Activated naive CD8-positive, alpha-beta T cell treated with anti-CD3 and anti-CD28 coated beads, Interleukin-2, amount 50 U/mL, for 24 hours (primary cell): ENCODE measurements around the gene SLC22A23.
A peak's percentile ranks its signal among the peaks of the same experiment; 100 is the strongest.

Source experiments
- ATAC-seq: fragments of 150-1000 bp; cut with Tn5 transposase; one replicate; pipeline ENCODE4 v1.10.0; 2021
- DNase-seq: peaks from one replicate; pipeline ENCODE4 v3.0.0; 2021
- H3K27ac Mint-ChIP-seq: one replicate; pipeline ENCODE4 v1.8.0; 2021; ENCODE audit warnings: mild to moderate bottlenecking, mixed read lengths
- H3K27me3 Mint-ChIP-seq: one replicate; pipeline ENCODE4 v1.8.0; 2021; ENCODE audit warnings: mixed read lengths
- H3K36me3 Mint-ChIP-seq: one replicate; pipeline ENCODE4 v1.8.0; 2021; ENCODE audit warnings: low read depth, mixed read lengths
- H3K4me1 Mint-ChIP-seq: one replicate; pipeline ENCODE4 v1.8.0; 2021; ENCODE audit warnings: mixed read lengths
- H3K4me3 Mint-ChIP-seq: one replicate; pipeline ENCODE4 v1.8.0; 2021; ENCODE audit warnings: mild to moderate bottlenecking, moderate library complexity, mixed read lengths
- H3K9me3 Mint-ChIP-seq: one replicate; pipeline ENCODE4 v1.8.0; 2021; ENCODE audit warnings: mixed read lengths

SLC22A23 gene

DNA sequence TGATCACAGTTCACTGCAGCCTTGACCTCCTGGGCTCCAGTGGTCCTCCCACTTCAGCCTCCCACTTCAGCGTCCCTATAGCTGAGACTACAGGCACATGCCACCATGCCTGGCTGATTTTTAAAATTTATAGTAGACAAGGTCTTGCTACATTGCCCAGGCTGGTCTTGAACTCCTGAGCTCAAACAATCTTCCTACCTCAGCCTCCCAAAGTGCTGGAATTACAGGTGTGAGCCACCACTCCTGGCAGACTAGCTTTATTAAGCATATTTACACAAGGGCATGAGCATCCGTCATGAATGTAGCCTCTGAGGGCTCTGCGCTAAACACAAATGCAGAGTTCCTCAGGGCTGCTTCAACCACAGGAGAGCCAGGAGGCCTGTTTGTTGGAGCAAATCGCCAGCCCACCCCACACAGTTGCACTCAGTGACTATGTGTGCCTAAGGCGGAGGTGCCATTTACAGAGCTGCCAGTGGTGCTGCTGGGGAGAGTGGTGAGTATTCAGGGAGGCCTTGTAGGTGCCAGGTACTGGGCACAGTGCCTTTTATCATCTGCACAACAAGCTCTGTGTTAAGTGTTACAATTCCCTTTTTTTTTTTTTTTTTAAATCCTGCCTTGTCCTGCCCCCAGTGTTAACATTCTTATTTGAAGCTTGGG, 119.9 kb downstream of the SLC22A23 start:
- peaks cover 16% of the 10 kb centered on the region for H3K4me1 Mint-ChIP-seq
- peaks cover 5% of the 10 kb centered on the region for H3K27me3 Mint-ChIP-seq
- H3K4me3 Mint-ChIP-seq, result no peak overlapping the region
- H3K36me3 Mint-ChIP-seq, result no peaks in the 10 kb centered on the region
- peak overlapping the region; percentile 39 for H3K27ac Mint-ChIP-seq
- no peaks in the 10 kb centered on the region for H3K9me3 Mint-ChIP-seq
- no peak for ATAC-seq
- no peak for DNase-seq

GRCh38 chr6:3336066-3336786, 120.6 kb downstream of the SLC22A23 start:
- DNase-seq (no peak), ATAC-seq (no peak)
- H3K27ac Mint-ChIP-seq, result no peak overlapping the region
- no peaks in the 10 kb centered on the region for H3K36me3 Mint-ChIP-seq
- no peak overlapping the region for H3K4me3 Mint-ChIP-seq
- no peaks in the 10 kb centered on the region for H3K9me3 Mint-ChIP-seq
- peaks cover 16% of the 10 kb centered on the region for H3K4me1 Mint-ChIP-seq
- H3K27me3 Mint-ChIP-seq, result peaks cover 5% of the 10 kb centered on the region

DNA sequence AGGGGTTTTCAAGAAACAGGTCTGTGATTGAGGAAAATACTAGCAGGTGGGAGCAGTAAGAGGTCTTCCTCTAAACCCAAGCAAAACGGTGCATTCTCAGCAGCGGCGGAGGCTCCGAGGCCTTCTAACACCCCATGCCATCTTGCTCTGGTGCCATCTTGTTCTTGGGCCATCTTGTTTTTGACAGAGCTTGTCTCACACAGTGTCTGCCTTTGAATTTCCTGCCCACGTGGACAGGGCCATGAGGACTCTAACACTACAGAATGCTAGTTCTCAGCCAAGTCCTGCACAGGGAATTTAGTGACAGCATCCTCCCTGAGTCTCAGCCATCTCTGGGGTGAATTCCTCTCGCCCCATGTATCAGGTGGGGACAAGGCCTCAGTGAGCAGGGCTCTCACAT, 121.7 kb downstream of the SLC22A23 start:
- no peak overlapping the region for H3K4me3 Mint-ChIP-seq
- no peak for DNase-seq
- peaks cover 7% of the 10 kb centered on the region for H3K27me3 Mint-ChIP-seq
- H3K4me1 Mint-ChIP-seq, result peaks cover 16% of the 10 kb centered on the region
- no peaks in the 10 kb centered on the region for H3K36me3 Mint-ChIP-seq
- H3K9me3 Mint-ChIP-seq, result no peaks in the 10 kb centered on the region
- no peak for ATAC-seq
- H3K27ac Mint-ChIP-seq, result no peak overlapping the region

DNA sequence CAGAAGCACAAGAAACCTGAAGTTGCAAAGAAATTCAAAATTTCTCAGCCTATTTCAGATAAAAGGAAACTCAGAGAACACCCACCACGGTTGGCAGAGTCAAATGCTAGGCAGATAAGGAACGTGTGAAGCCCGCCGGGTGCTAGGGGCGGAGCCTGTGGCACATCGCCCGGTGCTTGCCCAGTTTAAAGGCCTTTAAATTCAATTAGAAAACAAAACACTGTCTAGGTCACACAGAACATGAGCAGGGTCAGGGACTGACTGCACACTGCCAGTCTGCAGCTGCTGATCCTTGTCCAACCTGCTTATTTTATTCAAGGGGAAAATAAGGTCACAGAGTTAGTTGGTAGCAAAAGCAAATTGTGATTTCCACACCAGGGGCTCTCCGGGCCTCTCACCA, 122.3 kb downstream of the SLC22A23 start:
- H3K36me3 Mint-ChIP-seq, result no peaks in the 10 kb centered on the region
- DNase-seq (no peak), ATAC-seq (no peak)
- no peaks in the 10 kb centered on the region for H3K9me3 Mint-ChIP-seq
- H3K27me3 Mint-ChIP-seq, result peaks cover 7% of the 10 kb centered on the region
- H3K4me1 Mint-ChIP-seq, result peaks cover 16% of the 10 kb centered on the region
- H3K27ac Mint-ChIP-seq, result no peak overlapping the region
- no peak overlapping the region for H3K4me3 Mint-ChIP-seq

DNA sequence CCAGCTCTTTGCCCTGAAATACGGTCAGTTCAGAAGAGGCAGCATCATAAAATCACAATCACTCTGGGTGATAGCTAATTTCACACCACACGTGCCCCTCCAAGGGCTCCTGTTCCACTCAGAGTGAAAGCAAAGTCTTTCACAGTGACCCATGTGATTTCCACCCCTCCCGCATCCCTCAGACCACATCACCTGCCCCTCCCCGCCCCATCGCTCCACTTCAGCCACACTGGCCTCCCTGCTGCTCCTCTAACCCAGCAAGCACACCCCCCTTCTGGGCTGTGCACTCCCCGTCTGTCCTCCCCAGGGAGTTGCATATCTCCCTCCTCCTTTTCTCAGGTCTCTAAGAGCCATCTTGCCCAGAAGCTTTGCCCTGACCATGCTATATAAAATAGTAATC, 123.6 kb downstream of the SLC22A23 start:
- no peak for ATAC-seq
- Mint-ChIP-seq H3K27me3 (peaks cover 7% of the 10 kb centered on the region), H3K27ac (no peak overlapping the region), H3K4me1 (peaks cover 13% of the 10 kb centered on the region), H3K36me3 (no peaks in the 10 kb centered on the region), H3K4me3 (no peak overlapping the region), H3K9me3 (no peaks in the 10 kb centered on the region)
- no peak for DNase-seq

GRCh38 chr6:3331971-3332370, 124.9 kb downstream of the SLC22A23 start:
- Mint-ChIP-seq H3K9me3 (no peaks in the 10 kb centered on the region), H3K4me3 (no peak overlapping the region), H3K27ac (no peak overlapping the region), H3K4me1 (peaks cover under 1% of the 10 kb centered on the region), H3K36me3 (no peaks in the 10 kb centered on the region), H3K27me3 (peaks cover 7% of the 10 kb centered on the region)
- DNase-seq (no peak), ATAC-seq (no peak)

DNA sequence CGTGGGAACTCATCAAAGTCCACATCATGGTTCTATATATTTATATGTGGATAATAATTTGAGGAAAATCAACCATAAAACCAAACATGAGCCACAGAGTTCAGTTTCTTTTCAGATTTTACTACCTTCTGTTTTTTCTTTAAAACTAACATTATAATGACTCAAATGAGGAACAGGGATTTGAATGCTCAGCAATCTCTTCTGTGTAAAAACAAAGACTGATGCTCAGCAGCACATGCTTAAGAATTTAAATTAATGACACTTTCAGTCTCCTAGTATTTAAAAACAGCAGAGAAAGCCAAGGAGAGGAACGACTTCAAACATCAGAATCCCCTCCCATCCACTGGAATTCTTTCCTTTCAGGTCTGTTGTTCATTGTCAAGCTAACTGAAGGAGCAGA, 125.4 kb downstream of the SLC22A23 start:
- DNase-seq (no peak), ATAC-seq (no peak)
- Mint-ChIP-seq H3K4me3 (no peak overlapping the region), H3K36me3 (no peaks in the 10 kb centered on the region), H3K27me3 (peaks cover 7% of the 10 kb centered on the region), H3K27ac (no peak overlapping the region), H3K9me3 (no peaks in the 10 kb centered on the region), H3K4me1 (no peaks in the 10 kb centered on the region)

GRCh38 chr6:3330199-3330598, 126.7 kb downstream of the SLC22A23 start:
- no peak overlapping the region for H3K4me3 Mint-ChIP-seq
- DNase-seq, result no peak
- no peak for ATAC-seq
- peaks cover 4% of the 10 kb centered on the region for H3K27me3 Mint-ChIP-seq
- H3K36me3 Mint-ChIP-seq, result no peaks in the 10 kb centered on the region
- H3K9me3 Mint-ChIP-seq, result no peaks in the 10 kb centered on the region
- H3K4me1 Mint-ChIP-seq, result peaks cover under 1% of the 10 kb centered on the region
- no peak overlapping the region for H3K27ac Mint-ChIP-seq

GRCh38 chr6:3329393-3330051, 127.3 kb downstream of the SLC22A23 start:
- Mint-ChIP-seq H3K27ac (no peak overlapping the region), H3K9me3 (no peaks in the 10 kb centered on the region), H3K4me1 (peaks cover 7% of the 10 kb centered on the region), H3K27me3 (peaks cover 2% of the 10 kb centered on the region), H3K4me3 (no peak overlapping the region), H3K36me3 (no peaks in the 10 kb centered on the region)
- DNase-seq (no peak), ATAC-seq (no peak)

DNA sequence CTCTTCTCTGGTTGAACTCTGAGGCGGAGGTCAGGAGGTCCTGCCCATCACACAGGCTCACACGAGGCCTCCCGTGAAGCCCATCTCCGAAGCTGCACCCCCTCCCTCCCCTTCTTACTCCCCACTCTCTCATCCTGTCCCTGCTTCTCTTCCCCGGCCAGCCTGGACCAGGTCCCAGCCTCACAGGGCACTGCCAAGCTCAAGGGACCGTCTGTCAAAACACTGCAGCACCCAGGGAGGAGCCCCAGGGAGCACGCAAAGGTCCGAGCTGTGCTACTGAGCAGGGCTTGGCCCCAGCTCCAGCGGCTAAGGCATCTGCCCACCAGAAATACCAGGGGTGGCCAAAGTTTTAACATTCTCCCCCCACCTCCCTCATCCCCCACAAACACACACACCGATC, 128.1 kb downstream of the SLC22A23 start:
- Mint-ChIP-seq H3K27me3 (peaks cover 2% of the 10 kb centered on the region), H3K36me3 (no peaks in the 10 kb centered on the region), H3K4me1 (peaks cover 13% of the 10 kb centered on the region), H3K4me3 (no peak overlapping the region), H3K9me3 (no peaks in the 10 kb centered on the region), H3K27ac (no peak overlapping the region)
- ATAC-seq (no peak), DNase-seq (no peak)

- ATAC-seq, result no peak
- H3K4me3 Mint-ChIP-seq, result no peak overlapping the region
- H3K27ac Mint-ChIP-seq, result no peak overlapping the region
Measured at GRCh38 chr6:3328145-3328544, 128.7 kb downstream of the SLC22A23 start.

DNA sequence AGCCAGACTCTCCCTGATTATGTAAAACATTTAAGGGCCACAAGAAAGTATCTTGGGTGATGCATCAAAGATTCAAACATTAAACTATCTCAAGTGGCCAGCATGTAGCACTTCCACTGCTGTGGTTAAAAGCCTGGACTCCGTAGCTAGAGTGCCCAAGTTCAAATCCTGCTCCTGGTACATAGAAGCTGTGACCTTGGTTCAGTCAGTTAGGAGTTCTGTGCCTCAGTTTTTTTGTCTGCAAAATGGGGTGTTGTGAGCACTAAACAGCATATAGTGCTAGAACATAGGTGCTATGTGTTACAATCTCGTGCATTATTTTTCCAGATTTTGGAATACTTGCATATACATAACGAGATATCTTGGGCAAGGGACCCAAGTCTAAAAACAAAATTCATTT, 129.4 kb downstream of the SLC22A23 start:
- Mint-ChIP-seq H3K27me3 (peaks cover 2% of the 10 kb centered on the region), H3K9me3 (no peaks in the 10 kb centered on the region), H3K4me3 (no peak overlapping the region), H3K27ac (no peak overlapping the region), H3K36me3 (no peaks in the 10 kb centered on the region), H3K4me1 (peaks cover 13% of the 10 kb centered on the region)
- DNase-seq, result no peak
- ATAC-seq, result no peak

More at GRCh38 chr6:3328145-3328544, 128.7 kb downstream of the SLC22A23 start:
- no peak for DNase-seq
- peaks cover 13% of the 10 kb centered on the region for H3K4me1 Mint-ChIP-seq
- no peaks in the 10 kb centered on the region for H3K9me3 Mint-ChIP-seq
- no peaks in the 10 kb centered on the region for H3K36me3 Mint-ChIP-seq
- H3K27me3 Mint-ChIP-seq, result peaks cover 2% of the 10 kb centered on the region

DNA sequence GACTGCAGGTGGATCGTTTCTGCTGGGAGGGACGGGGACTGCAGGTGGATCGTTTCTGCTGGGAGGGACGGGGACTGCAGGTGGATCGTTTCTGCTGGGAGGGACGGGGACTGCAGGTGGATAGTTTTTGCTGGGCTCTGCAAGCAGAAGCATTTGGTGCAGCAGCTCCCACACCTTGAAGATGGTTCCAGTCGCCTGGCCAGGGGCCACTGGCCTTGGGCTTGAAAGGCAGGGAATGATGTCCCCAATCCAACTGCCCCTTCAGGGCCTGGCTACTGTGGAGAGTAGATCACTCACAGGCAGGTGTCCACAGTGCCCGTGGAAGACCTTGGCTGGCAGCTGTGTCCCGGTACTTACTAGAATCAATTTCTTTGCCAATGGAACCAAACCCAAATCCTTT, 129.9 kb downstream of the SLC22A23 start:
- no peak for ATAC-seq
- Mint-ChIP-seq H3K36me3 (no peaks in the 10 kb centered on the region), H3K27ac (no peak overlapping the region), H3K4me1 (peaks cover 13% of the 10 kb centered on the region), H3K4me3 (no peak overlapping the region), H3K9me3 (no peaks in the 10 kb centered on the region), H3K27me3 (peaks cover 2% of the 10 kb centered on the region)
- no peak for DNase-seq

- Mint-ChIP-seq H3K27ac (no peak overlapping the region), H3K4me3 (no peak overlapping the region), H3K36me3 (no peaks in the 10 kb centered on the region), H3K27me3 (peaks cover 2% of the 10 kb centered on the region), H3K4me1 (peaks cover 13% of the 10 kb centered on the region), H3K9me3 (no peaks in the 10 kb centered on the region)
- no peak for DNase-seq
- no peak for ATAC-seq
Measured at GRCh38 chr6:3326184-3326971, 130.5 kb downstream of the SLC22A23 start.
